ENCODE results near the gene STK25. TPM values are rescaled to one million over a fixed set of nuclear protein-coding genes. Genes with fewer than 3 reads are reported as not detected.
A peak's percentile ranks its signal among the peaks of the same experiment; 100 is the strongest.
"Not testable (repeated sequence)": the region's sequence is repeated elsewhere in the genome, so short reads cannot be mapped to it uniquely, and the experiment has no call there.

Gene STK25
- total RNA-seq, 1 donor, result 227 TPM

DNA sequence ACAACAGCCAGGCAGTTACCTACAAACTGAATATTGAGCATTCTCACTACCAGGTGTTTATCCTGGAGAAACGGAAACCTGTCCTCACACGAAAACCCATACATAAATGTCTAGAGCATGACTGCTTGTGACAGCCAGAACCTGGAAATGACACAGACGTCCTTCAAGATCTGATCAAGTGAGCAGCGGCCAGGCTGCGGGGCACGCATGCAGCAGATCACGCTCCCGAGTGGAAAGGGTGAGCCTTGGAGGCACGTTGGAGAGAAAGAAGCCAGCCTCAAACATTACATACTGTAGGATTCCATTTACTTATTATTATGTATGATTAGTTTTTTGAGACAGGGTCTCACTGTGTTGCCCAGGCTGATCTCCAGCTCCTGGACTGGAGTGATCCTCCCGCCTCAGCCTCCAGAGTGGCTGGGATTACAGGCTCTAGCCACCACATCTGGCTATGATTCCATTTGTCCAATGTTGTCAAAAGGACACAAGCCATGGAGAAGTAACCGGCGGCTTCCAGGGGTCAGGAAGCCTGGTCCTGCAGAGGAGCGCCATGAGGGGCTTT lies 22.9 kb upstream of the STK25 start:
- Histone ChIP-seq H3K27ac (ENCODE audit: low read depth, low read length) (no peak overlapping the region), H3K9me3 (ENCODE audit: low read depth, low read length) (no peaks in the 10 kb centered on the region), H3K36me3 (ENCODE audit: insufficient read depth, low read length) (no peaks in the 10 kb centered on the region), H3K4me3 (ENCODE audit: insufficient read depth, low read length) (no peak overlapping the region), H2AFZ (ENCODE audit: low read length) (no peak overlapping the region), H4K20me1 (ENCODE audit: insufficient read depth, low read length) (no peaks in the 10 kb centered on the region), H3K79me2 (ENCODE audit: insufficient read depth, low read length) (no peaks in the 10 kb centered on the region), H3K27me3 (ENCODE audit: insufficient read depth, low read length) (peaks cover 7% of the 10 kb centered on the region), H3K4me2 (ENCODE audit: insufficient read depth, low read length) (no peak overlapping the region), H3K4me1 (ENCODE audit: insufficient read depth, low read length) (no peaks in the 10 kb centered on the region)
- DNase-seq (ENCODE audit: insufficient read length, low spot score, missing footprints), result no peak
- TF ChIP-seq CTCF (IDR thresholded peaks at IDR 0.05; ENCODE audit: extremely low read depth, low read depth, low read length), result no peak

DNA sequence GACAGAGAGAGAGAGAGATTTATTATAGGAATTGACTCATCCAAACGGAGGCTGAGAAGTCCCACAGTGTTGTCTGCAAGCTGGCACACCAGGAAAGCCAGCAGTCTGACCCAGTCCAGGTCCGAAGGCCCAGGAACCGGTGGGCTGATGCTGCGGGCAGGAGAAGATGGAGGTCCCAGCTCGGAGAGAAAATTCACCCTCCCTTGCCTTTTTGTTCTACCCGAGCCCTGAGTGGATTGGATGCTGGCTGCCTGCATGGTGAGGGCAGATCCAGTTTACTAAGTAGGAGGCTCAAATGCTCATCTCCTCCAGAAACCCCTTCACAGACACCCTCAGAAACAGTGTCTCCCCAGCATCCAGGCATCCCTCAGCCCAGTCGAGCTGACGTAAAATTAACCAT lies 22.2 kb upstream of the STK25 start:
- H3K79me2 ChIP-seq (ENCODE audit: insufficient read depth, low read length), result no peaks in the 10 kb centered on the region
- H4K20me1 ChIP-seq (ENCODE audit: insufficient read depth, low read length), result no peaks in the 10 kb centered on the region
- H3K27ac ChIP-seq (ENCODE audit: low read depth, low read length), result no peak overlapping the region
- H3K27me3 ChIP-seq (ENCODE audit: insufficient read depth, low read length), result peaks cover 7% of the 10 kb centered on the region
- DNase-seq (ENCODE audit: insufficient read length, low spot score, missing footprints), result peak; percentile 49
- no peak overlapping the region for H3K4me3 ChIP-seq (ENCODE audit: insufficient read depth, low read length)
- H3K4me2 ChIP-seq (ENCODE audit: insufficient read depth, low read length), result no peak overlapping the region
- no peak overlapping the region for H2AFZ ChIP-seq (ENCODE audit: low read length)
- H3K36me3 ChIP-seq (ENCODE audit: insufficient read depth, low read length), result no peaks in the 10 kb centered on the region
- no peaks in the 10 kb centered on the region for H3K9me3 ChIP-seq (ENCODE audit: low read depth, low read length)
- TF ChIP-seq CTCF (IDR thresholded peaks at IDR 0.05; ENCODE audit: extremely low read depth, low read depth, low read length), result no peak
- no peaks in the 10 kb centered on the region for H3K4me1 ChIP-seq (ENCODE audit: insufficient read depth, low read length)

- H3K4me2 ChIP-seq (ENCODE audit: insufficient read depth, low read length); H3K27ac ChIP-seq (ENCODE audit: low read depth, low read length); H2AFZ ChIP-seq (ENCODE audit: low read length); H3K4me3 ChIP-seq (ENCODE audit: insufficient read depth, low read length); H3K79me2 ChIP-seq (ENCODE audit: insufficient read depth, low read length); H3K9me3 ChIP-seq (ENCODE audit: low read depth, low read length); H3K27me3 ChIP-seq (ENCODE audit: insufficient read depth, low read length); DNase-seq (ENCODE audit: insufficient read length, low spot score, missing footprints); H4K20me1 ChIP-seq (ENCODE audit: insufficient read depth, low read length); H3K36me3 ChIP-seq (ENCODE audit: insufficient read depth, low read length); H3K4me1 ChIP-seq (ENCODE audit: insufficient read depth, low read length): not testable (repeated sequence)
These were observed 17.7 kb upstream of the STK25 start for GRCh38 chr2:241525818-241526780.

- TF ChIP-seq CTCF (IDR thresholded peaks at IDR 0.05; ENCODE audit: extremely low read depth, low read depth, low read length), result no peak
- H3K4me1 ChIP-seq (ENCODE audit: insufficient read depth, low read length), result peaks cover 5% of the 10 kb centered on the region
- no peak for DNase-seq (ENCODE audit: insufficient read length, low spot score, missing footprints)
- peaks cover 15% of the 10 kb centered on the region for H3K27me3 ChIP-seq (ENCODE audit: insufficient read depth, low read length)
- no peak overlapping the region for H3K4me3 ChIP-seq (ENCODE audit: insufficient read depth, low read length)
- H2AFZ ChIP-seq (ENCODE audit: low read length), result no peak overlapping the region
- H3K27ac ChIP-seq (ENCODE audit: low read depth, low read length), result no peak overlapping the region
- no peaks in the 10 kb centered on the region for H3K36me3 ChIP-seq (ENCODE audit: insufficient read depth, low read length)
- no peaks in the 10 kb centered on the region for H3K9me3 ChIP-seq (ENCODE audit: low read depth, low read length)
- H3K4me2 ChIP-seq (ENCODE audit: insufficient read depth, low read length), result no peak overlapping the region
- H4K20me1 ChIP-seq (ENCODE audit: insufficient read depth, low read length), result no peaks in the 10 kb centered on the region
- no peaks in the 10 kb centered on the region for H3K79me2 ChIP-seq (ENCODE audit: insufficient read depth, low read length)
These were observed 14.1 kb upstream of the STK25 start for GRCh38 chr2:241522477-241522876.

Measured in osteoblast (primary cell).